HFFc6 (cell line): ENCODE data around the gene ALKAL2. TPM values are rescaled to one million over a fixed set of nuclear protein-coding genes. Genes with fewer than 3 reads are reported as not detected.
A peak's percentile ranks its signal among the peaks of the same experiment; 100 is the strongest.

Experiments
- DNase-seq: peaks from one replicate; pipeline ENCODE4 v3.0.0-alpha.2; 2018
- H3K27ac Mint-ChIP-seq: 2 replicates; pipeline ENCODE4 v1.8.0; 2020; ENCODE audit warnings: mild to moderate bottlenecking, mixed read lengths
- H3K27me3 Mint-ChIP-seq: 2 replicates; pipeline ENCODE4 v1.8.0; 2021; ENCODE audit warnings: mild to moderate bottlenecking, moderate library complexity, mixed read lengths; ENCODE audit not compliant: insufficient read depth
- H3K36me3 Mint-ChIP-seq: 2 replicates; pipeline ENCODE4 v1.8.0; 2021; ENCODE audit warnings: low read depth, mixed read lengths
- H3K4me1 Mint-ChIP-seq: 2 replicates; pipeline ENCODE4 v1.8.0; 2020; ENCODE audit warnings: low read depth, mixed read lengths
- H3K4me3 Mint-ChIP-seq: 2 replicates; pipeline ENCODE4 v1.8.0; 2020; ENCODE audit warnings: mild to moderate bottlenecking, moderate library complexity, mixed read lengths
- H3K9me3 Mint-ChIP-seq: 2 replicates; pipeline ENCODE4 v1.8.0; 2020; ENCODE audit warnings: mild to moderate bottlenecking, mixed read lengths
- total RNA-seq, 6 experiments: library from RNA; stranded (reverse); fragmentation: NEBNext Ultra II Directional; extraction: Animal tissue kit (Norgen Biotek cat#: 25700); gene quantifications; 2 replicates in 1 of 6; 3 replicates in 5 of 6; pipeline ENCODE4 v1.2.3, GENCODE V29; 2021
- TF ChIP-seq, protein P1 (sequence below): fragments of 200-600 bp; sonication (generic); IDR thresholded peaks from 2 replicates; pipeline ENCODE4 v1.5.0; 2021; ENCODE audit warnings: antibody characterized with exemption, mild to moderate bottlenecking

ALKAL2 gene
- total RNA-seq, 6 experiments from 2014 or later, result not detected

DNA sequence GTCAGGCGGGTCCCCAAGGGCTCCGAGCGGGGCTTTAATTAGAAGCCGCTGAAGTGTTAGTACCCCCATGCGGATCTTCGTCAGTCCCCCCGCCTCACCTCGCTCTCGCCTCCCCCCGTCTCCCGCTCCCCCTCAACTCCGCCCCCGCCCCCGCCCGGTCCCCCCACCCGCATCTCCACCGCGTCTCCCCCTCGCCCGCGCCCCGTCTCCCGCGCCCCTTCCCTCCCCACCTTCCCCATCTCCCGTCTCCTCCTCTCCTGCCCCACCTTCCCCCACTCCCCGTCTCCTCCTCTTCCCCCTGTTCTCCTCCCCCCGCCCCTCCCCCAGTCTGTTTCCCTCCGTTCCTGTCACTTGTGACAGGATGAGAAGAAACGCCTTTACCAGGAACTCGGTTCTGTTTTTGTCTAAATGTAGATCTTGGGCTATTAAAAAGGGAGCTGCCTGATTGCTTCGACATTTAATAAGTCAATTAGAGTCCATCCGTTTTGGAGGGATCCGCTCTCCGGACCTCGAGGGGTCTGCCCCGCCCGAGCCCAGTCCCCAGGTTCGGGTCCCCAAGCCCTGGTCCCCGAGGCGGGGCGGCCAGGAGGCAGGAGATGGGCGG is 969 bp upstream of the ALKAL2 start:
- Mint-ChIP-seq H3K27me3 (peaks cover 10% of the 10 kb centered on the region), H3K4me1 (peaks cover 33% of the 10 kb centered on the region), H3K9me3 (no peaks in the 10 kb centered on the region), H3K4me3 (no peak overlapping the region), H3K27ac (no peak overlapping the region), H3K36me3 (no peaks in the 10 kb centered on the region)
- TF ChIP-seq, protein P1, sequence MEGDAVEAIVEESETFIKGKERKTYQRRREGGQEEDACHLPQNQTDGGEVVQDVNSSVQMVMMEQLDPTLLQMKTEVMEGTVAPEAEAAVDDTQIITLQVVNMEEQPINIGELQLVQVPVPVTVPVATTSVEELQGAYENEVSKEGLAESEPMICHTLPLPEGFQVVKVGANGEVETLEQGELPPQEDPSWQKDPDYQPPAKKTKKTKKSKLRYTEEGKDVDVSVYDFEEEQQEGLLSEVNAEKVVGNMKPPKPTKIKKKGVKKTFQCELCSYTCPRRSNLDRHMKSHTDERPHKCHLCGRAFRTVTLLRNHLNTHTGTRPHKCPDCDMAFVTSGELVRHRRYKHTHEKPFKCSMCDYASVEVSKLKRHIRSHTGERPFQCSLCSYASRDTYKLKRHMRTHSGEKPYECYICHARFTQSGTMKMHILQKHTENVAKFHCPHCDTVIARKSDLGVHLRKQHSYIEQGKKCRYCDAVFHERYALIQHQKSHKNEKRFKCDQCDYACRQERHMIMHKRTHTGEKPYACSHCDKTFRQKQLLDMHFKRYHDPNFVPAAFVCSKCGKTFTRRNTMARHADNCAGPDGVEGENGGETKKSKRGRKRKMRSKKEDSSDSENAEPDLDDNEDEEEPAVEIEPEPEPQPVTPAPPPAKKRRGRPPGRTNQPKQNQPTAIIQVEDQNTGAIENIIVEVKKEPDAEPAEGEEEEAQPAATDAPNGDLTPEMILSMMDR, result no peak
- no peak for DNase-seq

DNA sequence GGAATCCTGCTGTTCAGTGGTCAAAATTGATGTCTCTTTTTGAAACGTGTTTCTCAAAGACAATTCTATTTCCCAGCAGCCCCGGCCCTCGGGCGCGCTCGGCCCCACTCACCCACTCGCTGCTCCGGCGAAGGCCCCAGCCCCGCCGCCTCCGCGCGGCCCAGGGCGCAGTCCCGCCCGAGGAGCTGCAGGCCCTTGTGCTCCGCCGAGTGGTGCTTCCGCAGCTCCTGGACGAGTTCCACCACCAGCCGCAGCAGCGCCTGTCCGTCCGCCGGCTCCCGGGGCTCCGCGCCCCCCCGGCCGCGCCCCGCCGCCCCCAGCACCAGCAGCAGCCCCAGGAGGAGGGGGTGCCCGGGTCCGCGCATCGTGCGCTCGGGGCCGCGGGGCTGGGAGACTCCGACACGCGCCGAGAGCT is 413 bp downstream of the ALKAL2 start:
- Mint-ChIP-seq H3K36me3 (peaks cover 6% of the 10 kb centered on the region; the same call in 1 of the 2 replicates), H3K27me3 (peaks cover 10% of the 10 kb centered on the region), H3K4me1 (peaks cover 42% of the 10 kb centered on the region), H3K4me3 (0 out of 2 replicates have a peak overlapping the region, but pooled peaks have one; percentile 22), H3K27ac (no peak overlapping the region), H3K9me3 (no peaks in the 10 kb centered on the region)
- no peak for DNase-seq
- TF ChIP-seq, protein P1, result no peak

GRCh38 chr2:286774-287392 is 1.0 kb downstream of the ALKAL2 start:
- Mint-ChIP-seq H3K36me3 (peaks cover 6% of the 10 kb centered on the region), H3K4me3 (peak overlapping the region; percentile 22; the same call in 1 of the 2 replicates), H3K4me1 (peaks cover 42% of the 10 kb centered on the region), H3K9me3 (no peaks in the 10 kb centered on the region), H3K27me3 (peaks cover 8% of the 10 kb centered on the region; the same call in 1 of the 2 replicates), H3K27ac (no peak overlapping the region)
- TF ChIP-seq, protein P1, result no peak
- DNase-seq, result no peak

DNA sequence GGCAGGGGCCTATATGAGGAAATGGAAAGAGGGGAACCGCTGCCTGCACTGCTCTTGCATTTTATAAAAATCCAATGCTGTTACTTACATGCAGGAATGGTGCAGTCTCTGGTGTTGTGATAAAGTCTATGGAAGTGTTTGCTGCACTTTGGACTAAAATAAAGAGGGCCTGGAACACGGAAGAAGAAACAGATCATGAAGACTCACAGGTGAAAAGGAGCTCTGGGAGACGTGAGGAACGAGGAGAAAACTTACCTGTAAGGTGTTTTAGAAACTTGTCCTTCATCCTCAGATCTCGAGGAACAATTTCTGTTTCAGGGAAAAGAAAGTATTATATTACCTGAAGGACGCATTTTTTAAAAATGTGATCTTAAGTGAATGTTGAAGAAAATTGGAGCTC is 1.9 kb downstream of the ALKAL2 start:
- Mint-ChIP-seq H3K36me3 (peaks cover 6% of the 10 kb centered on the region), H3K27me3 (peaks cover 8% of the 10 kb centered on the region; the same call in 1 of the 2 replicates), H3K27ac (no peak overlapping the region), H3K4me1 (peaks cover 42% of the 10 kb centered on the region), H3K4me3 (no peak overlapping the region), H3K9me3 (no peaks in the 10 kb centered on the region)
- TF ChIP-seq, protein P1, result no peak
- DNase-seq, result no peak

- Mint-ChIP-seq H3K4me3 (no peak overlapping the region; the same call in 1 of the 2 replicates), H3K36me3 (peaks cover 6% of the 10 kb centered on the region), H3K9me3 (no peaks in the 10 kb centered on the region), H3K4me1 (peaks cover 42% of the 10 kb centered on the region), H3K27ac (peak overlapping the region; percentile 46), H3K27me3 (peaks cover 8% of the 10 kb centered on the region; the same call in 1 of the 2 replicates)
- TF ChIP-seq, protein P1, result no peak
- peak; percentile 79 for DNase-seq
These were observed 2.4 kb downstream of the ALKAL2 start for GRCh38 chr2:285531-285930.
